DND-41 (cell line): ENCODE data around the gene PLAGL2.

Experiments used
- ATAC-seq: fragments of 200-7000 bp; cut with Tn5 transposase; 3 replicates; pipeline ENCODE4 v1.9.1; 2021; ENCODE audit warnings: low read depth; ENCODE audit not compliant: insufficient read depth
- DNase-seq: peaks from one replicate; pipeline ENCODE4 v3.0.0-alpha.2; 2020
- H2AFZ ChIP-seq: 2 replicates; pipeline ENCODE4 v1.6.0; 2012; ENCODE audit warnings: low read depth, low read length
- H3K27ac ChIP-seq: 2 replicates; pipeline ENCODE4 v1.5.1; 2012; ENCODE audit warnings: low read length, inconsistent platforms
- H3K27me3 ChIP-seq: fragments of 200-600 bp; sonication (generic); 2 replicates; pipeline ENCODE4 v1.6.0; 2012; ENCODE audit warnings: low read length, mild to moderate bottlenecking, inconsistent platforms; ENCODE audit not compliant: insufficient read depth, poor library complexity
- H3K36me3 ChIP-seq: 2 replicates; pipeline ENCODE4 v1.5.1; 2012; ENCODE audit warnings: low read length, inconsistent platforms; ENCODE audit not compliant: insufficient read depth
- H3K4me1 ChIP-seq: 2 replicates; pipeline ENCODE4 v1.5.1; 2012; ENCODE audit warnings: mild to moderate bottlenecking, low read length; ENCODE audit not compliant: insufficient read depth
- H3K4me2 ChIP-seq: 2 replicates; pipeline ENCODE4 v1.6.0; 2012; ENCODE audit warnings: mild to moderate bottlenecking, moderate library complexity, low read length, inconsistent platforms; ENCODE audit not compliant: insufficient read depth
- H3K4me3 ChIP-seq, 2 experiments: fragments of 200-600 bp in 1 of 2; shearing (Covaris generic) in 1 of 2; 2 replicates each; pipeline ENCODE4 v1.5.1; 2012 to 2016; ENCODE audit warnings: inconsistent platforms in 2 of 2, low read length in 2 of 2, mild to moderate bottlenecking in 2 of 2, low read depth in 1 of 2, moderate library complexity in 1 of 2
- H3K79me2 ChIP-seq: 2 replicates; pipeline ENCODE4 v1.6.0; 2012; ENCODE audit warnings: low read length, inconsistent platforms; ENCODE audit not compliant: insufficient read depth
- H3K9ac ChIP-seq: 2 replicates; pipeline ENCODE4 v1.6.0; 2012; ENCODE audit warnings: low read depth, mild to moderate bottlenecking, inconsistent platforms, low read length, moderate library complexity
- H3K9me3 ChIP-seq: 2 replicates; pipeline ENCODE4 v1.5.1; 2012; ENCODE audit warnings: low read length, moderate library complexity, mild to moderate bottlenecking, inconsistent platforms; ENCODE audit not compliant: insufficient read depth, severe bottlenecking
- H4K20me1 ChIP-seq: 2 replicates; pipeline ENCODE4 v1.6.0; 2012; ENCODE audit warnings: low read length; ENCODE audit not compliant: insufficient read depth
- CTCF ChIP-seq: IDR thresholded peaks from 2 replicates; pipeline ENCODE4 v1.5.1; 2012; ENCODE audit warnings: borderline replicate concordance, low read length, moderate library complexity, mild to moderate bottlenecking; ENCODE audit not compliant: poor library complexity, severe bottlenecking; ENCODE audit errors: extremely low read depth
- EZH2 ChIP-seq: IDR thresholded peaks from 3 replicates; pipeline ENCODE4 v1.6.1; 2012; ENCODE audit warnings: borderline replicate concordance, low read depth, mild to moderate bottlenecking, moderate library complexity, low read length, inconsistent platforms; ENCODE audit not compliant: severe bottlenecking

The PLAGL2 gene

GRCh38 chr20:32224463-32224862 lies 16.9 kb upstream of the PLAGL2 start:
- ATAC-seq (no peak), DNase-seq (no peak)
- Histone ChIP-seq H3K27ac (no peak overlapping the region), H3K9ac (no peak overlapping the region), H3K4me2 (no peak overlapping the region), H3K36me3 (peaks cover 79% of the 10 kb centered on the region), H3K4me1 (no peaks in the 10 kb centered on the region), H3K9me3 (no peaks in the 10 kb centered on the region), H3K79me2 (no peaks in the 10 kb centered on the region), H2AFZ (no peak overlapping the region), H3K4me3 (no peak overlapping the region), H4K20me1 (no peaks in the 10 kb centered on the region; the same call in 1 of the 2 replicates), H3K27me3 (no peaks in the 10 kb centered on the region)
- TF ChIP-seq EZH2: no peak
- TF ChIP-seq CTCF: no peak

GRCh38 chr20:32218156-32218900 lies 10.8 kb upstream of the PLAGL2 start:
- TF ChIP-seq CTCF: no peak
- Histone ChIP-seq H3K4me2 (no peak overlapping the region), H3K27ac (no peak overlapping the region), H2AFZ (no peak overlapping the region), H3K27me3 (no peaks in the 10 kb centered on the region), H3K9me3 (no peaks in the 10 kb centered on the region), H3K4me3 (no peak overlapping the region), H3K9ac (no peak overlapping the region), H3K36me3 (peaks cover 85% of the 10 kb centered on the region), H4K20me1 (no peaks in the 10 kb centered on the region), H3K79me2 (peaks cover 3% of the 10 kb centered on the region; the same call in 1 of the 2 replicates), H3K4me1 (no peaks in the 10 kb centered on the region)
- ATAC-seq: no peak
- DNase-seq: no peak

- Histone ChIP-seq H3K36me3 (peaks cover 84% of the 10 kb centered on the region), H2AFZ (no peak overlapping the region)
Measured at GRCh38 chr20:32216179-32217142, 8.9 kb upstream of the PLAGL2 start.

More at GRCh38 chr20:32216179-32217142, 8.9 kb upstream of the PLAGL2 start:
- ATAC-seq: no peak
- Histone ChIP-seq H4K20me1 (no peaks in the 10 kb centered on the region), H3K27me3 (no peaks in the 10 kb centered on the region), H3K4me1 (no peaks in the 10 kb centered on the region), H3K27ac (no peak overlapping the region), H3K9me3 (no peaks in the 10 kb centered on the region), H3K4me2 (no peak overlapping the region), H3K4me3 (no peak overlapping the region), H3K79me2 (peaks cover 12% of the 10 kb centered on the region), H3K9ac (no peak overlapping the region)
- DNase-seq: no peak
- no peak for TF ChIP-seq CTCF
- no peak for TF ChIP-seq EZH2
